Caco-2 (cell line): ENCODE results near the gene MIGA1. TPM values are rescaled to one million over a fixed set of nuclear protein-coding genes. Genes with fewer than 3 reads are reported as not detected.

Experiments
- BruUV-seq: library from RNA; stranded (reverse); fragments of 400-500 nt; replicated peaks from 2 replicates; lab custom pipeline; 2021; lab: Mats Ljungman, UMichigan
- CTCF ChIA-PET: fragments of 300-600 bp; sonication (Branson Sonifier 250); formaldehyde crosslinking; loops from one replicate; lab custom pipeline; 2022; ENCODE audit warnings: antibody characterized with exemption; lab: Charles Lee
- POLR2A ChIA-PET: fragments of 300-600 bp; sonication (Branson Sonifier 250); formaldehyde crosslinking; loops from one replicate; lab custom pipeline; 2022; ENCODE audit warnings: antibody characterized with exemption; lab: Charles Lee
- DNase-seq, 2 experiments: peaks; one replicate each; pipeline versions ENCODE4 v3.0.0 to v3.0.0-alpha.2; 2020 to 2022
- H3K27me3 ChIP-seq: replicated peaks from 2 replicates; pipeline ENCODE4 v1.6.0; 2011; ENCODE audit warnings: low read length; ENCODE audit not compliant: control insufficient read depth, insufficient read depth
- H3K36me3 ChIP-seq: 2 replicates; pipeline ENCODE4 v1.5.1; 2011; ENCODE audit warnings: low read length; ENCODE audit not compliant: control insufficient read depth, insufficient read depth
- H3K4me1 ChIP-seq: fragments of 250-450 bp; sonication (Bioruptor Pico); 2 replicates; pipeline ENCODE4 v1.5.1; 2020; ENCODE audit warnings: mild to moderate bottlenecking
- H3K4me3 ChIP-seq: 2 replicates; pipeline ENCODE4 v1.5.1; 2011; ENCODE audit warnings: low read depth, mild to moderate bottlenecking, control low read depth, low read length
- H3K9me3 ChIP-seq: fragments of 250-450 bp; sonication (Bioruptor Pico); 2 replicates; pipeline ENCODE4 v1.5.1; 2020; ENCODE audit warnings: mild to moderate bottlenecking, moderate library complexity
- H3K27ac Mint-ChIP-seq: one replicate; pipeline ENCODE4 v1.8.0; 2022; ENCODE audit warnings: mixed read lengths; ENCODE audit not compliant: unreplicated experiment
- H3K27me3 Mint-ChIP-seq: one replicate; pipeline ENCODE4 v1.8.0; 2022; ENCODE audit warnings: mixed read lengths; ENCODE audit not compliant: insufficient read depth, unreplicated experiment
- H3K36me3 Mint-ChIP-seq: one replicate; pipeline ENCODE4 v1.8.0; 2022; ENCODE audit warnings: mild to moderate bottlenecking, mixed read lengths; ENCODE audit not compliant: insufficient read depth, unreplicated experiment
- H3K4me1 Mint-ChIP-seq: one replicate; pipeline ENCODE4 v1.8.0; 2022; ENCODE audit warnings: low read depth, mixed read lengths; ENCODE audit not compliant: unreplicated experiment
- H3K4me3 Mint-ChIP-seq: one replicate; pipeline ENCODE4 v1.8.0; 2022; ENCODE audit warnings: mild to moderate bottlenecking, moderate library complexity, mixed read lengths; ENCODE audit not compliant: unreplicated experiment
- H3K9me3 Mint-ChIP-seq: one replicate; pipeline ENCODE4 v1.8.0; 2022; ENCODE audit warnings: mixed read lengths; ENCODE audit not compliant: unreplicated experiment
- CTCF ChIP-seq, 2 experiments: fragments of 200-600 bp in 1 of 2; IDR thresholded peaks; 1 replicate in 1 of 2; 2 replicates in 1 of 2; pipeline versions ENCODE4 v1.5.1 to v1.8.0; 2011 to 2022; ENCODE audit warnings: antibody characterized with exemption in 1 of 2, control low read depth in 1 of 2, inconsistent platforms in 1 of 2, low read depth in 1 of 2, low read length in 1 of 2, mild to moderate bottlenecking in 1 of 2, moderate library complexity in 1 of 2; ENCODE audit not compliant: insufficient read depth in 1 of 2, severe bottlenecking in 1 of 2, unreplicated experiment in 1 of 2
- intact Hi-C: fragments of 100-400 bp; cut with micrococcal nuclease; formaldehyde crosslinking; loops from one replicate; pipeline ENCODE4 v1.10.0; 2022; ENCODE audit not compliant: unreplicated experiment
- total RNA-seq: library from RNA; stranded (reverse); gene quantifications from 2 replicates; pipeline ENCODE4 v1.2.3, GENCODE V29; 2022

MIGA1 gene
- total RNA-seq, 1 experiment from 2014 or later = 12.0 TPM

GRCh38 chr1:77845951-77846350 is 66.5 kb downstream of the MIGA1 start:
- Histone ChIP-seq H3K27me3 (no peaks in the 10 kb centered on the region), H3K4me3 (no peak overlapping the region), H3K36me3 (no peaks in the 10 kb centered on the region), H3K9me3 (no peaks in the 10 kb centered on the region), H3K4me1 (no peaks in the 10 kb centered on the region)
- no peaks in the 10 kb centered on the region for H3K9me3 Mint-ChIP-seq
- H3K4me3 Mint-ChIP-seq = no peak overlapping the region
- POLR2A ChIA-PET = no interaction called here
- DNase-seq = no peak
- no peak overlapping the region for H3K27ac Mint-ChIP-seq
- intact Hi-C loops = no loop called here
- BruUV-seq = no TSS peak
- H3K36me3 Mint-ChIP-seq = no peaks in the 10 kb centered on the region
- H3K4me1 Mint-ChIP-seq = no peaks in the 10 kb centered on the region
- no peaks in the 10 kb centered on the region for H3K27me3 Mint-ChIP-seq
- CTCF ChIA-PET = no interaction called here
- no peak for TF ChIP-seq CTCF (IDR thresholded peaks at IDR 0.05; ENCODE audit: insufficient read depth in 1 of 2, low read depth in 1 of 2, low read length in 1 of 2, severe bottlenecking in 1 of 2, unreplicated experiment in 1 of 2)

- ChIA-PET CTCF (no interaction called here), POLR2A (no interaction called here)
- Mint-ChIP-seq H3K4me3 (no peak overlapping the region), H3K27me3 (no peaks in the 10 kb centered on the region), H3K27ac (no peak overlapping the region), H3K4me1 (no peaks in the 10 kb centered on the region), H3K9me3 (no peaks in the 10 kb centered on the region), H3K36me3 (no peaks in the 10 kb centered on the region)
- DNase-seq = no peak
- TF ChIP-seq CTCF (IDR thresholded peaks at IDR 0.05; ENCODE audit: insufficient read depth in 1 of 2, low read depth in 1 of 2, low read length in 1 of 2, severe bottlenecking in 1 of 2, unreplicated experiment in 1 of 2) = no peak
- no peaks in the 10 kb centered on the region for H3K9me3 ChIP-seq
- no TSS peak for BruUV-seq
- H3K27me3 ChIP-seq = no peaks in the 10 kb centered on the region
- H3K4me3 ChIP-seq = no peak overlapping the region
- H3K4me1 ChIP-seq = no peaks in the 10 kb centered on the region
- no peaks in the 10 kb centered on the region for H3K36me3 ChIP-seq
- intact Hi-C loops = no loop called here
Measured at GRCh38 chr1:77846966-77847365, 67.5 kb downstream of the MIGA1 start.

GRCh38 chr1:77847621-77848080 is 68.2 kb downstream of the MIGA1 start:
- no TSS peak for BruUV-seq
- no peak overlapping the region for H3K27ac Mint-ChIP-seq

More at GRCh38 chr1:77847621-77848080, 68.2 kb downstream of the MIGA1 start:
- no peaks in the 10 kb centered on the region for H3K9me3 ChIP-seq
- no peaks in the 10 kb centered on the region for H3K27me3 ChIP-seq
- H3K27me3 Mint-ChIP-seq = no peaks in the 10 kb centered on the region
- DNase-seq = no peak
- H3K36me3 ChIP-seq = no peaks in the 10 kb centered on the region
- H3K9me3 Mint-ChIP-seq = no peaks in the 10 kb centered on the region
- TF ChIP-seq CTCF (IDR thresholded peaks at IDR 0.05; ENCODE audit: insufficient read depth in 1 of 2, low read depth in 1 of 2, low read length in 1 of 2, severe bottlenecking in 1 of 2, unreplicated experiment in 1 of 2) = no peak
- no peak overlapping the region for H3K4me3 Mint-ChIP-seq
- no peak overlapping the region for H3K4me3 ChIP-seq
- no peaks in the 10 kb centered on the region for H3K4me1 ChIP-seq
- ChIA-PET CTCF (no interaction called here), POLR2A (no interaction called here)
- intact Hi-C loops = no loop called here
- no peaks in the 10 kb centered on the region for H3K36me3 Mint-ChIP-seq
- no peaks in the 10 kb centered on the region for H3K4me1 Mint-ChIP-seq
